ENCODE measurements around the gene PRKAA1.

PRKAA1 gene

GRCh38 chr5:40780858-40781257 is 17.3 kb downstream of the PRKAA1 start:
- Histone ChIP-seq H3F3A (ENCODE audit: insufficient read depth, low read length) (no peaks in the 10 kb centered on the region), H3K79me2 (ENCODE audit: low read length) (peaks cover 73% of the 10 kb centered on the region), H2AFZ (ENCODE audit: low read length) (no peak overlapping the region), H4K20me1 (ENCODE audit: insufficient read depth, low read length) (0 out of 2 replicates have a peak, but pooled peaks cover 3% of the 10 kb centered on the region), H3K27me3 (replicated peaks; ENCODE audit: insufficient read depth, low read length) (no peaks in the 10 kb centered on the region), H3K36me3 (replicated peaks; ENCODE audit: insufficient read depth, low read length) (no peaks in the 10 kb centered on the region), H3K4me3 (ENCODE audit: low read length) (no peak overlapping the region), H3K4me1 (ENCODE audit: low read length) (no peaks in the 10 kb centered on the region), H3K27ac (ENCODE audit: low read length) (no peak overlapping the region), H3K4me2 (ENCODE audit: low read depth, low read length) (no peak overlapping the region), H3K9me3 (replicated peaks; ENCODE audit: insufficient read depth, low read length) (no peaks in the 10 kb centered on the region), H3K9ac (ENCODE audit: low read length) (no peak overlapping the region), H3K9me2 (replicated peaks; ENCODE audit: insufficient read depth, low read length) (no peaks in the 10 kb centered on the region)
- no peak for TF ChIP-seq CTCF (IDR thresholded peaks at IDR 0.05; ENCODE audit: low read length)
- DNase-seq, result no peak

GRCh38 chr5:40780199-40780598 is 18.0 kb downstream of the PRKAA1 start:
- no peak overlapping the region for H3K27ac ChIP-seq (ENCODE audit: low read length)
- no peak overlapping the region for H3K9ac ChIP-seq (ENCODE audit: low read length)
- no peak overlapping the region for H2AFZ ChIP-seq (ENCODE audit: low read length)
- peaks cover 66% of the 10 kb centered on the region for H3K79me2 ChIP-seq (ENCODE audit: low read length)
- no peaks in the 10 kb centered on the region for H3K4me1 ChIP-seq (ENCODE audit: low read length)
- no peak for DNase-seq
- H3K9me3 ChIP-seq (replicated peaks; ENCODE audit: insufficient read depth, low read length), result no peaks in the 10 kb centered on the region
- H3K4me3 ChIP-seq (ENCODE audit: low read length), result no peak overlapping the region
- H3K36me3 ChIP-seq (replicated peaks; ENCODE audit: insufficient read depth, low read length), result no peaks in the 10 kb centered on the region; the same call in 1 of the 2 replicates
- no peak overlapping the region for H3K4me2 ChIP-seq (ENCODE audit: low read depth, low read length)
- no peaks in the 10 kb centered on the region for H3K9me2 ChIP-seq (replicated peaks; ENCODE audit: insufficient read depth, low read length)
- 0 out of 2 replicates have a peak, but pooled peaks cover 3% of the 10 kb centered on the region for H4K20me1 ChIP-seq (ENCODE audit: insufficient read depth, low read length)
- no peak for TF ChIP-seq CTCF (IDR thresholded peaks at IDR 0.05; ENCODE audit: low read length)
- TF ChIP-seq EZH2 (optimal IDR thresholded peaks at IDR 0.05; ENCODE audit: low read depth, low read length), result no peak
- TF ChIP-seq EZH2phosphoT487 (IDR thresholded peaks at IDR 0.05; ENCODE audit: low read length), result no peak
- no peaks in the 10 kb centered on the region for H3K27me3 ChIP-seq (replicated peaks; ENCODE audit: insufficient read depth, low read length)
- H3F3A ChIP-seq (ENCODE audit: insufficient read depth, low read length), result no peaks in the 10 kb centered on the region

- no peaks in the 10 kb centered on the region for H3K9me2 ChIP-seq (replicated peaks; ENCODE audit: insufficient read depth, low read length)
- no peak overlapping the region for H3K4me2 ChIP-seq (ENCODE audit: low read depth, low read length)
- DNase-seq, result no peak
- TF ChIP-seq EZH2 (optimal IDR thresholded peaks at IDR 0.05; ENCODE audit: low read depth, low read length) (no peak), EZH2phosphoT487 (IDR thresholded peaks at IDR 0.05; ENCODE audit: low read length) (no peak), CTCF (IDR thresholded peaks at IDR 0.05; ENCODE audit: low read length) (no peak)
- H3F3A ChIP-seq (ENCODE audit: insufficient read depth, low read length), result no peaks in the 10 kb centered on the region
- no peaks in the 10 kb centered on the region for H3K9me3 ChIP-seq (replicated peaks; ENCODE audit: insufficient read depth, low read length)
- no peak overlapping the region for H3K4me3 ChIP-seq (ENCODE audit: low read length)
- H3K27ac ChIP-seq (ENCODE audit: low read length), result no peak overlapping the region
- H3K27me3 ChIP-seq (replicated peaks; ENCODE audit: insufficient read depth, low read length), result no peaks in the 10 kb centered on the region
- no peak overlapping the region for H2AFZ ChIP-seq (ENCODE audit: low read length)
- peaks cover 61% of the 10 kb centered on the region for H3K79me2 ChIP-seq (ENCODE audit: low read length)
- no peaks in the 10 kb centered on the region; the same call in 1 of the 2 replicates for H3K36me3 ChIP-seq (replicated peaks; ENCODE audit: insufficient read depth, low read length)
- no peaks in the 10 kb centered on the region for H3K4me1 ChIP-seq (ENCODE audit: low read length)
- 0 out of 2 replicates have a peak, but pooled peaks cover 3% of the 10 kb centered on the region for H4K20me1 ChIP-seq (ENCODE audit: insufficient read depth, low read length)
- no peak overlapping the region for H3K9ac ChIP-seq (ENCODE audit: low read length)
These were observed 18.6 kb downstream of the PRKAA1 start for GRCh38 chr5:40779561-40779960.

Measured in MM.1S (cell line).